ENCODE data around the gene THSD8. TPM values are rescaled to one million over a fixed set of nuclear protein-coding genes. Genes with fewer than 3 reads are reported as not detected.

THSD8 gene
- total RNA-seq, 1 donor: not detected

DNA sequence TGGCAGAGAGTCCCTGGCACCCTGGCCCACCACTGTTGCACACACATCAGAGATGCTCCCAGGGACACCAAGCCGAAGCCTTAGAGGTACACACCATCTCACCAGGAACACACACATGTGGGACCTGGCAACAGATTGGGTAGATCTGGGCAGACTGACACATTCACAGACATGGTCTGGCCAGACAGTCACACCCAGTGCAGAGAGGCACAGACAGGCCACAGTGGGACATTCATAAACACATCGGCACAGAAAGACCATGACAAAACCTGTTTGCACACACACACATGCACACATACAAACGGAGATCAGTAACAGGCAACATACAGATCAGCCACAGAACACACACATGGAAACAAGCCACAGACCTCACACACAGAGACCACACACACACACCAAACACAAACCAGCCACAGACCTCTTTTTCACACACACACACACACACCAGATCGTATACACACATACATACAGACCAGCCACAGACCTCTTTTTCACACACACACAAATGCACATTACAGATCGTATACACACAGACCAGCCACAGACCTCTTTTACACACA is 16.9 kb upstream of the THSD8 start:
- no peak overlapping the region for H3K4me3 ChIP-seq (ENCODE audit: low read depth, low read length)
- DNase-seq (ENCODE audit: low read depth): peak; percentile 41
- TF ChIP-seq CTCF (IDR thresholded peaks at IDR 0.05; ENCODE audit: insufficient read depth, low read depth, low read length): no peak

GRCh38 chr19:12785431-12786031 is 16.3 kb upstream of the THSD8 start:
- DNase-seq (ENCODE audit: low read depth): no peak
- no peak overlapping the region for H3K4me3 ChIP-seq (ENCODE audit: low read depth, low read length)
- no peak for TF ChIP-seq CTCF (IDR thresholded peaks at IDR 0.05; ENCODE audit: insufficient read depth, low read depth, low read length)

DNA sequence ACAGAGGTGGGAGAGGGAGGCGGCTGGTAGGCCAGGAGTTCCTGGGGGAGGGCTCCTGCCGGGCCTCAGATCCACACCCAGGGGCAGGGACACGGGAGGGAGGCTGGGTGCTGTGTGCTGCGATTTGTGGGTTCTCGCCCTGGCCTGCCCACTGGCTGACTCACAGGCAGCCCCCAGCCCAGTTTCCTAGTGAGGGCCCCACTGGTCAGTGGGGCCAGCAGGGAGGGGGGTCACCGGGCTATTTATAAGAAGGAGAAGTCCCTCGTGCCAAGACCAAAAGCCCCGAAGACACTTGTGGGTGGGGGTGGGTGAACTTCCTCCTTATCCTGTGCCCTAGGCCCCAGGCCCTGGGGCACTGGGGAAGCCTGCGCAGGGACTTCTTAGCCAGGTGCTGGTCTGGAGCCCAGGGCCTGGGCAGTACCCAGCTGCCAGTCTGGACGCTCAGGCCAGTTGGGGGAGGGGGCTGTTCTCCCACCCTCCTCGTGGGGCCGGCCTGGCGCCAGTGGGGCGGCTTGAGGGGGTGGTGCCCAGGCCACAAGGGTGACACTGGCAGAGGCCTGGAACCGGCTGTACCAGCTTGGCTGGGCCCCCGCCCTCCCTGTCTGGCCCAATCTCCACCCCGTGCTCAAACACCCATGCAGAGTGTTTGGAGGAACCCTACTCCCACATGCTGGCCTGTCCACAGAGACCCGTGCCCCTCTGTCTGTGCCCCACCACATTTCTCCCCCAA is 15.6 kb upstream of the THSD8 start:
- no peak for DNase-seq (ENCODE audit: low read depth)
- H3K4me3 ChIP-seq (ENCODE audit: low read depth, low read length): no peak overlapping the region
- no peak for TF ChIP-seq CTCF (IDR thresholded peaks at IDR 0.05; ENCODE audit: insufficient read depth, low read depth, low read length)

GRCh38 chr19:12786952-12787351 is 14.9 kb upstream of the THSD8 start:
- no peak for DNase-seq (ENCODE audit: low read depth)
- no peak overlapping the region for H3K4me3 ChIP-seq (ENCODE audit: low read depth, low read length)
- TF ChIP-seq CTCF (IDR thresholded peaks at IDR 0.05; ENCODE audit: insufficient read depth, low read depth, low read length): no peak

DNA sequence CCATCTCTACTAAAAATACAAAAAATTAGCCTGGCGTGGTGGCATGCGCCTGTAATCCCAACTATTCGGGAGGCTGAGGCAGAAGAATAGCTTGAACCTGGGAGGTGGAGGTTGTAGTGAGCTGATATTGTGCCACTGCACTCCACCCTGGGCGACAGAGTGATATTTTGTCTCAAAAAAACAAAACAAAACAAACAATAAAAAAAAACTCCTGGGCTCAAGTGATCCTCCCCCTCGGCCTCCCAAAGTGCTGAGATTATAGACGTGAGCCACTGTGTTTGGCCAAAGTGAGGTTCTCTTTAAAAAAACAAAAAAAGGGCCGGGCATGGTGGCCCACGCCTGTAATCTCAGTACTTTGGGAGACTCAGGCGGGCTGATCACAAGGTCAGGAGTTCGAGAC is 14.4 kb upstream of the THSD8 start:
- TF ChIP-seq CTCF (IDR thresholded peaks at IDR 0.05; ENCODE audit: insufficient read depth, low read depth, low read length): no peak
- no peak for DNase-seq (ENCODE audit: low read depth)

GRCh38 chr19:12788042-12788681 is 13.7 kb upstream of the THSD8 start:
- TF ChIP-seq CTCF (IDR thresholded peaks at IDR 0.05; ENCODE audit: insufficient read depth, low read depth, low read length): no peak
- DNase-seq (ENCODE audit: low read depth): no peak
- H3K4me3 ChIP-seq (ENCODE audit: low read depth, low read length): peak overlapping the region; percentile 24

More for the DNA sequence above, 14.4 kb upstream of the THSD8 start:
- H3K4me3 ChIP-seq (ENCODE audit: low read depth, low read length): no peak overlapping the region

Data from fibroblast of villous mesenchyme (primary cell).